Measurements from ENCODE around the gene BMP3. TPM values are rescaled to one million over a fixed set of nuclear protein-coding genes. Genes with fewer than 3 reads are reported as not detected.

The BMP3 gene
- total and polyA plus RNA-seq, 2 of the 8 experiments (the other 6 are each of a cell fraction or from before 2014, with no cell fraction given): 0.02 TPM; not detected in 1

GRCh38 chr4:81084634-81085033 is 54.1 kb downstream of the BMP3 start:
- ChIA-PET CTCF (ENCODE audit: partially characterized antibody) (interaction anchor here (0.7 to 1.7 kb wide), 6 partner anchors 14 to 267 kb away, joined by 3 to 8 read pairs (median 4); no protein-coding TSS in a partner anchor), POLR2A (ENCODE audit: partially characterized antibody) (no interaction called here)
- H4K5ac ChIP-seq (ENCODE audit: insufficient read length, low read depth, low read length): no peak overlapping the region
- no peak overlapping the region for H3K14ac ChIP-seq (ENCODE audit: insufficient read length)
- H2BK120ac ChIP-seq (replicated peaks; ENCODE audit: low read depth, low read length): no peak overlapping the region
- no peaks in the 10 kb centered on the region for H3K4me1 ChIP-seq (replicated peaks in 1 of 4; ENCODE audit: control insufficient read depth in 3 of 4, insufficient read depth in 4 of 4, low read length in 3 of 4)
- H3K9me3 ChIP-seq (ENCODE audit: insufficient read depth in 2 of 2, low read depth in 1 of 2, low read length in 1 of 2): peaks cover 0 to 3% of the 10 kb centered on the region in 2 experiments; a peak in 2 of 4 replicates
- no peak overlapping the region for H2BK15ac ChIP-seq (ENCODE audit: low read length)
- H3K4me3 ChIP-seq (ENCODE audit: extremely low read depth in 1 of 4, insufficient read depth in 2 of 4, low read depth in 3 of 4, low read length in 4 of 4): no peak overlapping the region
- no peaks in the 10 kb centered on the region for H3K36me3 ChIP-seq (ENCODE audit: control insufficient read depth in 2 of 4, insufficient read depth in 4 of 4, low read length in 3 of 4)
- no peak overlapping the region for H2AK5ac ChIP-seq (ENCODE audit: low read depth, low read length)
- FAIRE-seq: no peak
- no peak overlapping the region for H3K23ac ChIP-seq (ENCODE audit: insufficient read length)
- no peak overlapping the region for H3K4me2 ChIP-seq (ENCODE audit: insufficient read depth in 1 of 2, low read depth in 2 of 2, low read length in 2 of 2)
- no peak overlapping the region for H2BK12ac ChIP-seq (ENCODE audit: low read depth, low read length)
- H4K8ac ChIP-seq (ENCODE audit: extremely low read depth, insufficient read depth, low read length): no peak overlapping the region
- no peak overlapping the region for H3K27ac ChIP-seq (ENCODE audit: low read depth, low read length)
- H3K23me2 ChIP-seq (ENCODE audit: low read depth, low read length): no peaks in the 10 kb centered on the region
- no peak for DNase-seq (ENCODE audit: low read depth in 1 of 2, low spot score in 2 of 2)
- H3K9ac ChIP-seq (replicated peaks in 1 of 4; ENCODE audit: extremely low read depth in 1 of 4, low read depth in 3 of 4, low read length in 3 of 4): no peak overlapping the region
- H2BK5ac ChIP-seq (ENCODE audit: low read depth, low read length): no peak overlapping the region
- no peak overlapping the region for H4K91ac ChIP-seq (replicated peaks; ENCODE audit: insufficient read length, low read length)
- no peaks in the 10 kb centered on the region for H3K79me2 ChIP-seq (ENCODE audit: control insufficient read depth in 1 of 2, insufficient read depth in 2 of 2, low read length in 2 of 2)
- no peak overlapping the region for H2AFZ ChIP-seq (ENCODE audit: low read length)
- no peak overlapping the region for H3K56ac ChIP-seq (replicated peaks; ENCODE audit: insufficient read length, low read depth, low read length)
- no peaks in the 10 kb centered on the region for H3K27me3 ChIP-seq (replicated peaks in 1 of 4; ENCODE audit: control insufficient read depth in 3 of 4, extremely low read depth in 1 of 4, insufficient read depth in 3 of 4, low read length in 3 of 4)
- no peak overlapping the region for H3K4ac ChIP-seq (replicated peaks; ENCODE audit: insufficient read length, low read depth, low read length)
- H3K79me1 ChIP-seq (ENCODE audit: low read depth, low read length): no peaks in the 10 kb centered on the region
- no peaks in the 10 kb centered on the region for H4K20me1 ChIP-seq (replicated peaks in 1 of 2; ENCODE audit: control insufficient read depth in 1 of 2, insufficient read depth in 2 of 2, low read length in 2 of 2)
- H3K18ac ChIP-seq (ENCODE audit: extremely low read depth, low read length): no peak overlapping the region
- 92% methylated on average over 3 of the region's 3 CpGs; no CpG with 5 or more reads in 1 of the 2 experiments for WGBS, 2 experiments (ENCODE audit: extremely low coverage in 1 of 2, insufficient coverage in 1 of 2, insufficient read length in 1 of 2, insufficient replicate concordance in 2 of 2, low coverage in 1 of 2, low lambda C conversion rate in 2 of 2, missing lambda C conversion rate in 1 of 2)
- no peak overlapping the region for H2BK20ac ChIP-seq (ENCODE audit: low read length)
- no peak for TF ChIP-seq PHF8 (conservative IDR thresholded peaks at IDR 0.05; ENCODE audit: low read depth, low read length)
- TF ChIP-seq RXRA (IDR thresholded peaks at IDR 0.05; ENCODE audit: insufficient read depth, low read depth, low read length): no peak
- no peak for TF ChIP-seq GTF2F1 (IDR thresholded peaks at IDR 0.05; ENCODE audit: borderline replicate concordance, low read depth, low read length)
